Body of pancreas (tissue), 4 donors: Measurements from ENCODE around the gene C1orf94.

Experiments used
- CTCF ChIP-seq, 7 experiments: fragments of 450-650 bp in 4 of 7; fragments of 200-600 bp in 3 of 7; sonication (generic) in 3 of 7; IDR thresholded peaks; one replicate each; pipeline ENCODE4 v1.5.1; 2016 to 2019; ENCODE audit warnings: antibody characterized with exemption in 7 of 7
- POLR2A ChIP-seq, 3 donors: fragments of 450-650 bp; IDR thresholded peaks; one replicate each; pipeline ENCODE4 v1.6.1; 2016; ENCODE audit warnings: antibody characterized with exemption in 3 of 3, mild to moderate bottlenecking in 2 of 3

- no peak for TF ChIP-seq CTCF (IDR thresholded peaks at IDR 0.05)
- no peak for TF ChIP-seq POLR2A (IDR thresholded peaks at IDR 0.05)
Observed at GRCh38 chr1:34213956-34214355, 37.2 kb downstream of the C1orf94 start.
